GM12864 (cell line): Measurements from ENCODE around the gene TPSD1.
"Not testable (repeated sequence)": the region's sequence is repeated elsewhere in the genome, so short reads cannot be mapped to it uniquely, and the experiment has no call there.

ENCODE experiments used
- DNase-seq: peaks from one replicate; pipeline ENCODE4 v3.0.0-alpha.2; 2011; ENCODE audit warnings: low read depth
- H3K4me3 ChIP-seq: 2 replicates; pipeline ENCODE4 v1.5.1; 2011; ENCODE audit warnings: mild to moderate bottlenecking, low read depth, low read length, control low read depth
- CTCF ChIP-seq: IDR thresholded peaks from 2 replicates; pipeline ENCODE4 v1.5.1; 2011; ENCODE audit warnings: low read depth, mild to moderate bottlenecking, moderate library complexity, low read length, control low read depth, inconsistent platforms; ENCODE audit errors: missing control alignments

The TPSD1 gene

GRCh38 chr16:1221628-1222552, 34.0 kb upstream of the TPSD1 start:
- no peak overlapping the region for H3K4me3 ChIP-seq
- DNase-seq = no peak
- TF ChIP-seq CTCF = no peak

- DNase-seq = no peak
- TF ChIP-seq CTCF = no peak
Observed at GRCh38 chr16:1222553-1223354, 33.1 kb upstream of the TPSD1 start.

GRCh38 chr16:1223355-1224214, 32.3 kb upstream of the TPSD1 start:
- no peak for DNase-seq

More at GRCh38 chr16:1222553-1223354, 33.1 kb upstream of the TPSD1 start:
- no peak overlapping the region for H3K4me3 ChIP-seq

GRCh38 chr16:1224558-1224957, 31.3 kb upstream of the TPSD1 start:
- TF ChIP-seq CTCF = no peak
- no peak overlapping the region for H3K4me3 ChIP-seq
- no peak for DNase-seq

More at GRCh38 chr16:1223355-1224214, 32.3 kb upstream of the TPSD1 start:
- no peak overlapping the region for H3K4me3 ChIP-seq
- no peak for TF ChIP-seq CTCF

GRCh38 chr16:1225051-1225451, 30.8 kb upstream of the TPSD1 start, which contains the start of gene TPSG1:
TSS of gene TPSG1 (minus strand) at chr16:1225268. CDS start at chr16:1225252, 16 bp downstream.
- no peak for DNase-seq
- no peak within 1 kb of the TSS for H3K4me3 ChIP-seq
- no peak for TF ChIP-seq CTCF

GRCh38 chr16:1225728-1226311, 30.0 kb upstream of the TPSD1 start:
- not testable (repeated sequence) for DNase-seq, H3K4me3 ChIP-seq

GRCh38 chr16:1226692-1227091, 29.2 kb upstream of the TPSD1 start:
- DNase-seq, H3K4me3 ChIP-seq: not testable (repeated sequence)

- DNase-seq, H3K4me3 ChIP-seq: not testable (repeated sequence)
Observed at GRCh38 chr16:1228227-1228626, 27.6 kb upstream of the TPSD1 start.

- H3K4me3 ChIP-seq, DNase-seq: not testable (repeated sequence)
Observed at GRCh38 chr16:1229476-1229875, 26.4 kb upstream of the TPSD1 start.

GRCh38 chr16:1230084-1230470, 25.8 kb upstream of the TPSD1 start, which contains the start of gene TPSB2:
TSS of gene TPSB2 (minus strand) at chr16:1230184. CDS start at chr16:1229951, 233 bp downstream.
- not testable (repeated sequence) for DNase-seq, H3K4me3 ChIP-seq
